Stomach smooth muscle (tissue), 2 donors: Measurements from ENCODE around the gene MIA.
"Not testable (repeated sequence)": the region's sequence is repeated elsewhere in the genome, so short reads cannot be mapped to it uniquely, and the experiment has no call there.

Experiments
- H3K27ac ChIP-seq: one replicate; pipeline ENCODE4 v1.7.0; 2013; ENCODE audit warnings: mild to moderate bottlenecking, low read length, inconsistent platforms
- H3K27me3 ChIP-seq, 2 donors: one replicate each; pipeline ENCODE4 v1.7.0; 2013; ENCODE audit warnings: low read length in 2 of 2; ENCODE audit not compliant: insufficient read depth in 2 of 2, control insufficient read depth in 1 of 2
- H3K36me3 ChIP-seq, 2 donors: one replicate each; pipeline ENCODE4 v1.7.0; 2013; ENCODE audit warnings: low read length in 2 of 2; ENCODE audit not compliant: control insufficient read depth in 2 of 2, insufficient read depth in 2 of 2
- H3K4me1 ChIP-seq: one replicate; pipeline ENCODE4 v1.7.0; 2013; ENCODE audit warnings: low read length; ENCODE audit not compliant: control insufficient read depth, insufficient read depth
- H3K4me3 ChIP-seq, 2 donors: one replicate each; pipeline ENCODE4 v1.7.0; 2013; ENCODE audit warnings: low read length in 2 of 2
- H3K9ac ChIP-seq, 2 donors: one replicate each; pipeline ENCODE4 v1.7.0; 2013; ENCODE audit warnings: low read length in 2 of 2, mild to moderate bottlenecking in 1 of 2
- H3K9me3 ChIP-seq, 2 donors: one replicate each; pipeline ENCODE4 v1.7.0; 2013; ENCODE audit warnings: low read length in 2 of 2; ENCODE audit not compliant: control insufficient read depth in 2 of 2
- donor health status: healthy.
- donor health status: Pancreatic carcinoma.

MIA gene

GRCh38 chr19:40825460-40826095, 50.3 kb downstream of the MIA start:
- H3K27ac ChIP-seq, H3K9ac ChIP-seq, H3K4me3 ChIP-seq, H3K36me3 ChIP-seq, H3K9me3 ChIP-seq, H3K27me3 ChIP-seq: not testable (repeated sequence)
- H3K4me1 ChIP-seq: peaks cover 11% of the 10 kb centered on the region

GRCh38 chr19:40826312-40826698, 51.0 kb downstream of the MIA start:
- H3K4me3 ChIP-seq, H3K9ac ChIP-seq, H3K27ac ChIP-seq, H3K36me3 ChIP-seq, H3K27me3 ChIP-seq, H3K9me3 ChIP-seq: not testable (repeated sequence)
- peaks cover 11% of the 10 kb centered on the region for H3K4me1 ChIP-seq

GRCh38 chr19:40826699-40827385, 51.5 kb downstream of the MIA start:
- not testable (repeated sequence) for H3K9me3 ChIP-seq, H3K36me3 ChIP-seq, H3K4me3 ChIP-seq, H3K27ac ChIP-seq, H3K27me3 ChIP-seq, H3K9ac ChIP-seq
- peaks cover 11% of the 10 kb centered on the region for H3K4me1 ChIP-seq
